Hepatocyte (in vitro differentiated cells): Measurements from ENCODE around the gene OPCML.

Experiments used
- EZH2 ChIP-seq: fragments of 200-600 bp; sonication (generic); IDR thresholded peaks from 2 replicates; pipeline ENCODE4 v1.6.1; 2016; ENCODE audit warnings: antibody characterized with exemption, mild to moderate bottlenecking, borderline replicate concordance
- EZH2phosphoT487 ChIP-seq: fragments of 200-600 bp; sonication (generic); IDR thresholded peaks from one replicate; pipeline ENCODE4 v1.6.1; 2018; ENCODE audit warnings: antibody characterized with exemption, mild to moderate bottlenecking, low read depth, moderate library complexity; ENCODE audit not compliant: unreplicated experiment, severe bottlenecking
- TF ChIP-seq, protein P1 (sequence below): fragments of 200-600 bp; sonication (generic); IDR thresholded peaks from 2 replicates; pipeline ENCODE4 v1.5.1; 2016; ENCODE audit warnings: antibody characterized with exemption, mild to moderate bottlenecking; ENCODE audit not compliant: poor library complexity

DNA sequence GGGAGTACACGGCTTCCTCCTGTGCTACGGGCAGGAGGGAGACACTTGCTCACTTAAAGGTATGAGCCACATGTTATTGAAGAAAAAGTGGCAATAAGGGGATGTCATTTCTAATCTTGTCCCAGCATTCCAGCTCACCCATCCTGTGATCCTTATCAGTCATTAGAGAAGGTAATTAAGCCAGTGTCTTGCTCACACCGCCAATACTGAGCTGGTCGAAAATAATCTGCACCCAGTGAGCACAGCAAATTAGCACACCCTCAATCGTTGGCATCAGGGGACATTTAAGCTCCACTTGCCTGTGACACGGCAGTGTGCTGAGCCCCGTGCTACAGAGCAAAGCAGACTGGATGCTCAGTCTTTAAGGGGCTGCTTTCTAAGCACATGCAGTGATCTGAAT, 510.7 kb downstream of the OPCML start:
- TF ChIP-seq, protein P1, sequence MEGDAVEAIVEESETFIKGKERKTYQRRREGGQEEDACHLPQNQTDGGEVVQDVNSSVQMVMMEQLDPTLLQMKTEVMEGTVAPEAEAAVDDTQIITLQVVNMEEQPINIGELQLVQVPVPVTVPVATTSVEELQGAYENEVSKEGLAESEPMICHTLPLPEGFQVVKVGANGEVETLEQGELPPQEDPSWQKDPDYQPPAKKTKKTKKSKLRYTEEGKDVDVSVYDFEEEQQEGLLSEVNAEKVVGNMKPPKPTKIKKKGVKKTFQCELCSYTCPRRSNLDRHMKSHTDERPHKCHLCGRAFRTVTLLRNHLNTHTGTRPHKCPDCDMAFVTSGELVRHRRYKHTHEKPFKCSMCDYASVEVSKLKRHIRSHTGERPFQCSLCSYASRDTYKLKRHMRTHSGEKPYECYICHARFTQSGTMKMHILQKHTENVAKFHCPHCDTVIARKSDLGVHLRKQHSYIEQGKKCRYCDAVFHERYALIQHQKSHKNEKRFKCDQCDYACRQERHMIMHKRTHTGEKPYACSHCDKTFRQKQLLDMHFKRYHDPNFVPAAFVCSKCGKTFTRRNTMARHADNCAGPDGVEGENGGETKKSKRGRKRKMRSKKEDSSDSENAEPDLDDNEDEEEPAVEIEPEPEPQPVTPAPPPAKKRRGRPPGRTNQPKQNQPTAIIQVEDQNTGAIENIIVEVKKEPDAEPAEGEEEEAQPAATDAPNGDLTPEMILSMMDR, result no peak
- no peak for TF ChIP-seq EZH2phosphoT487
- TF ChIP-seq EZH2, result no peak
